Stimulated activated naive CD4-positive, alpha-beta T cell (primary cell): ENCODE data around the gene CDC42EP4.
A peak's percentile ranks its signal among the peaks of the same experiment; 100 is the strongest.
"Not testable (repeated sequence)": the region's sequence is repeated elsewhere in the genome, so short reads cannot be mapped to it uniquely, and the experiment has no call there.

Source experiments
- DNase-seq, 6 experiments: peaks; one replicate each; lab custom pipeline; 2025; lab: John Stamatoyannopoulos, UW

Gene CDC42EP4

GRCh38 chr17:73279704-73280103 is 32.1 kb downstream of the CDC42EP4 start:
- no peak for DNase-seq

DNA sequence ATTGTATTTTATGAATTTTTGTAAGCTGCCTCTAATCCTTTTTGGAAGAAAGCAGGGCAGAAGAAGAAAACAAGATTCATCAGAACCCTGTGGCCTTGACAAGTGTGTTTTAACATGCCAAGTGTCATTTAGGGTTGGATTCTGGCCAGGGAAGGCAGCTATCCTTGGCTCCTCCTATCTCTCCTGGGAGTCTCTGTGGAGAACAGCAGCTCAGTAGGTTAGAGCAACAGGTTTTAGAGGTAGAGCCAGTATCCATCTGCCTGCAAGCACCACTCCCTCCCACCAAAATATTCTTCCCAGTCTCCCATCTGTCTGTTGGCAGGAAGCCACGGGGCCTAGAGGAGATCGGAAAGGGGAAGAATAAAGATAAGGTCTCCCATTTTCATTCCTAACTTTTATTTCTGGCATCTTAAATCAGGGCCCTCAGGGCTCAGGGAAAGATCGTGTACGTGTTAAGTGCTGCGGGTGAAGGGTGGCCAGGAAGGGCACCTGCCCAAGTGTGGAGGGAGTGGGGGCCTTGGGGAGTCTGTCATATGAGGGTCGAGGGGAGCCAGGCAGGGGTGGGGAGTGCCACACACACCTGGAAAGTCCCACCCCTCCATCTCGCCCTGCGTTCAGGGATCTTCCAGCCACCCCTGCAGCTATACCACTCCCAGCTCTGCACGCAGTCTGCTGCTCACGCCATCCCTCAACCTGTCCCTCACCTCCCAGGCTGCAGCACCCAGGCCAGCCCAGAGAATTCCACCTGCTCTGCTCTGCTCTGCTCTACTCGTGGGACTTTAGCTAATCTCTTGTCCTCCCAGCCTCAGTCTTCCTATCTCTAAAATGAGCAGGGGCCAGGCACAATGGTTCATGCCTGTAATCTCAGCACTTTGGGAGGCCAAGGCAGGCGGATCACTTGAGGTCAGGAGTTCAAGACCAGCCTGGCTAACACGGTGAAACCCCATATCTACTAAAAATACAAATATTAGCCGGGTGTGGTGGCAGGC is 33.0 kb downstream of the CDC42EP4 start:
- no peak for DNase-seq

GRCh38 chr17:73278049-73278464 is 33.7 kb downstream of the CDC42EP4 start:
- DNase-seq: no peak

DNA sequence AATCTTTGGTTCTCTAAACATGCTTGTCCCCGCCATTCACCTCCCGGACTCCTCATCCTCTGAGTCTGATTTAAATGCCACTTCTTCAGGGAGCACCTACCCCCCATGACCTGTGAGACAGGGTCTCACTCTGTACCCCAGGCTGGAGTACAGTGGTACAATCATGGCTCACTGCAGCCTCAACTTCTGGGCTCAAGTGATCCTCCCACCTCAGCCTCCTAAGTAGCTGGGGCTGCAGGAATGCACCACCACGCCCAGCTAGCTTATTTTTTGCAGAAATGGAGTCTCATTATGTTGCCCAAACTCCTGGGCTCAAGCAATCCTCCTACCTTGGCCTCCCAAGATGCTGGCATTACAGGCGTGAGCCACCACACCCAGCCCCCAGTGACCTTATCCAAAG is 37.3 kb downstream of the CDC42EP4 start:
- DNase-seq: no peak

DNA sequence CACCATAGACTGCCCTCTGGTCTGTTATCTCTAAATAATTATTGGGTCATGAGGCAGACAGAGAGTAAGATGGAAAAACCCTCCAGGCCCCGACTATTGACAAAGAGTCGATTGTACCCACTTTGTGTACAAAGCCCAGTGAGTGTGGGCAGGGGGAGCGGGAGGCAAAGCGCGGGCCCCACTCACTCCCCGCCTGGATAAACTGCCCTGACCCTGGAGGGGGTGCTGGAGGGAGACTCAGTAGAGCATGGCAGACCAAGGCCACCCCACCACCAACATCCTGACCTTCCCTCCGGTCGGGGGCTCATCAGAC is 38.9 kb downstream of the CDC42EP4 start:
- no peak for DNase-seq

DNA sequence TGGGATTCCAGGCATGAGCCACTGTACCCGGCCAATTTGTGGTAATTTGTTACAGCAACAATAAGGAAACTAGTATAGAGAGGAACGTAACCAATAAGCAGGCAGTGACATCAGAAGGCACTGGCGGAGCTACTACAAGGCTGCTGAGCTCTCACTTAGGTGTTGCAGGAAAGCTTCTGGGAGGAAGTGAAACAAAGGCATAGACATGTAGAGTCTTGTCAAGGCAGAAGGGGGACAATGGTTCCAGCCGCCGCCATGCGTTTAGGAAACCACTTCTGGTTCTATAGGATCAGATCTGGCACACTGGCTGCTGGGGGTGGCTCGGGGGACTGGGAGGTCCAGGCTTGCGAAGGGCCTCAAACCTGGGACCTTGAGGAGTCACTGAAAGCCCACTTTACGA is 40.7 kb downstream of the CDC42EP4 start:
- no peak for DNase-seq

DNA sequence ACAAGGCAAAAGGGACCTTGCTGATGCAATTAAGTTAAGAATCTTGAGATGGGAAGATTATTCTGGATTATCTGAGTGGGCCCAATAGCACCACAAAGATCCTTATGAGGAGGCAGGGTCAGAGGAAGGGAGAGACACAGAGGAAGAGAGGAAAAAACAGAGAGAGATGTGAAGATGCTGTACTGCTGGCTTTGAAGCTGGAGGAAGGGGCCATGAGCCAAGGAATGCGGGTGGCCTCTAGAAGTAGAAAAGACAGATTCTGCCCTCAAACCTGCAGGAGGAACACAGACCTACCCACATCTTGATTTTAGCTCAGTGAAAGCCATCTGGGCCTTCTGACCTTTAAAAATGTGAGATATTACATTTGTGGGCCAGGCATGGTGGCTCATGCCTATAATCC is 42.0 kb downstream of the CDC42EP4 start:
- DNase-seq: no peak

DNA sequence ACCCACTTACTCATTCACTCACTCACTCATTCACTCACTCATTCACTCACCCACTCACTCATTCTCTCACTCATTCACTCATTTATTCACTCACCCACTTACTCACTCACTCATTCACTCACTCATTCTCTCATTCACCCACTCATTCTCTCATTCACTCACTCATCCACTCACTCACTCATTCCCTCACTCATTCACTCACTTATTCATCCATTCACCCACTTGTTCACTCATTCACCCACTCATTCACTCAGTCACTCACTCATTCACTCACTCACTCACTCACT is 42.5 kb downstream of the CDC42EP4 start:
- DNase-seq: no peak

- no peak for DNase-seq
Measured at GRCh38 chr17:73268582-73269328, 43.0 kb downstream of the CDC42EP4 start.

- no peak for DNase-seq
Measured at GRCh38 chr17:73267648-73268537, 43.9 kb downstream of the CDC42EP4 start.

DNA sequence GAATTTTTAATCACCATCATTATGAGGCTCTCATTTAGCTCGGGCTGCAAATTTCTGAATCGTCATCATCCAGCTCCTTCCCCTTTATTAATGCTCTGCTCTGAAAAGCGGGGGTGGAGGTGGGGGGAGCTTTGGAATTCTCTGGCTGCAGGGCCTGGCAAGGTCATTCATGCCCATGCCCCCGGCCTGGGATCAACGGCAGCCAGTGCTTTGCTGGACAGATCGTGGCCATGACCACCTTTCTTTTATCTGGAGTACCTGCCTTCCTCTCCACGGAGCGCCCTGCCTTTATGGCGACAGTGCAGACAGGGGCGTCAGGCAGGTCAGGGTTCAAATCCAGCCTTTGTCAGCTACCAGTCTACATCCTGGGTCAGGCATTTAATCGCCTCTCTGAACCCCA is 45.0 kb downstream of the CDC42EP4 start:
- no peak for DNase-seq

DNA sequence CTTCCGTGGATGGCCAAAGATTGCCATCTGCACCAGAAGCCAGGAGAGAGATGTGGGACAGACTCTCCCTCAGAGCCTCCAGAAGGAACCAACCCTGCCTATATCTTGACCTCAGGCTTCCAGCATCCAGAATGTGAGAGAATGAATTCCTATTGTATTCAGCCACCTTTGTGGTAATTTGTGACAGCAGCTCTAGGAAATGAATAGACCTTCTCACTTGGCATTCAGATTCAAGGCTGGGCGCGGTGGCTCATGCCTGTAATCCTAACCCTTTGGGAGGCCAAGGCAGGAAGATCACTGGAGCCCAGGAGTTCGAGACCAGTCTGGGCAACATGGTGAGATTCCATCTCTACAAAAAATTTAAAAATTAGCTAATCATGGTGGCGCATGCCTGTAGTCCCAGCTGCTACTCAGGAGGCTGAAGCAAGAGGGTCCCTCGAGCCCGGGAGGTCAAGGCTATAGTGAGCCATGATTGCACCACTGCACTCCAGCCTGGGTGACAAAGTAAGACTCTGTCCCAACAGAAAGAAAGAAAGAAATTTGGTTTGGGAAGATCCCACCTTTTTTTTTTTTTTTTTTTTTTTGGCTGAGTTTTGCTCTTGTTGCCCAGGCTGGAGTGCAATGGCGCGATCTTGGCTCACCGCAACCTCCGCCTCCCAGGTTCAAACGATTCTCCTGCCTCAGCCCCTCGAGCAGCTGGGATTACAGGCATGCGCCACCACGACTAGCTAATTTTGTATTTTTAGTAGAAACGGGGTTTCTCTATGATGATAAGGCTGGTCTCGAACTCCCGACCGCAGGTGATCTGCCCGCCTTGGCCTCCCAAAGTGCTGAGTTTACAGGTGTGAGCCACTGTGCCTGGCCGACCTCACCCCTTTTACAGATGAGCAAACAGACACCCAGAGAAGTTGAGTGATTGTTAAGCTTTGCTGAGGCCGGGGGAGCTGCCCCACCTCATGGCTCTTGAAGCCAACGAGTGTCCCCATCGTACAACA is 45.9 kb downstream of the CDC42EP4 start:
- no peak for DNase-seq

GRCh38 chr17:73264448-73264847 is 47.4 kb downstream of the CDC42EP4 start:
- not testable (repeated sequence) for DNase-seq

DNA sequence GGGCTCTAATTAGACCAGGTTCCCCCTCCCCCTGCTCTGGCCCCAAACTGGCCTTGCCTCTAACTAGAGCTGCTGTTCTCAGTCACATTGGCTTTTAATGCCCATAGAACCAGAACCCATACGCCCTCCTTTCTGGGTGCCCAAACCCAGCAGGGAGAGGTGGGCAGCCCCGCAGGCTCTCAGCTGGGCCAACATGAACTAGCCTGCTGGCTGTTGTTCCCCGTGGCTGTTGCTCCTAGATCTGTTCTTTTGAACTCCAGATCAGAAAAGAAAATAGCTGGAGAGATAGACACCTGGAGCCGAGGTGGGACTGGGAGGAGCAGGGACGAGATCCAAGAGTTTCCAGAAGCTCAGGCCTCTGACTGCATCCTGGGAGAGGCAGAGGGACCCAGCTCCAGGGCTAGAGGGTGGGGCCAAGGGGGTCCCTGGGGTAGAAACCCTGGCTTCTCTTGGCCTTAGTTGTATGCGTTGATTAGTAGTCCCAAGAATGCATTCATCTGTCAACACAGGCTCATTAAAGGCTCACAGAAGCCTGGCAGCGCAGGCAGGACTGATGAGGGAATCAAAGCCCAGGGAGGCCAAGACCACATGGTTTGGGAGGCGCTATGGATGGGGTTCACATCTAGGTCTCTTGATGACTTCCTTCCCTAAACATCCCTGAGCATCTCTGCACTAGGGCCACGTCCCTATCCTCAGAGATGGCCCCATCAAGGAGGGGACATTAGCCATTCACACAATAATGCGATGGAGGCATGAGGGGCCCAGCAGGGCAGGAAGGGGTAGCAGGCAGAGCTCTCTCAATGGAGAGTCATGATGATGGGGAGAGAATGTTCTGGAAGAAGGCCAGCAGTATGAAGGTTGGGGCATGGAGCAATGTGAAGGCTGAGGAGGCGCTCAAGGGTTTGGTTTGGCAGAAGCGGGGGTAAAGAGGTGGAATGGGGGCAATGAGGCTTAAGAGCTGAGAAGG is 48.8 kb downstream of the CDC42EP4 start:
- DNase-seq: no peak

DNA sequence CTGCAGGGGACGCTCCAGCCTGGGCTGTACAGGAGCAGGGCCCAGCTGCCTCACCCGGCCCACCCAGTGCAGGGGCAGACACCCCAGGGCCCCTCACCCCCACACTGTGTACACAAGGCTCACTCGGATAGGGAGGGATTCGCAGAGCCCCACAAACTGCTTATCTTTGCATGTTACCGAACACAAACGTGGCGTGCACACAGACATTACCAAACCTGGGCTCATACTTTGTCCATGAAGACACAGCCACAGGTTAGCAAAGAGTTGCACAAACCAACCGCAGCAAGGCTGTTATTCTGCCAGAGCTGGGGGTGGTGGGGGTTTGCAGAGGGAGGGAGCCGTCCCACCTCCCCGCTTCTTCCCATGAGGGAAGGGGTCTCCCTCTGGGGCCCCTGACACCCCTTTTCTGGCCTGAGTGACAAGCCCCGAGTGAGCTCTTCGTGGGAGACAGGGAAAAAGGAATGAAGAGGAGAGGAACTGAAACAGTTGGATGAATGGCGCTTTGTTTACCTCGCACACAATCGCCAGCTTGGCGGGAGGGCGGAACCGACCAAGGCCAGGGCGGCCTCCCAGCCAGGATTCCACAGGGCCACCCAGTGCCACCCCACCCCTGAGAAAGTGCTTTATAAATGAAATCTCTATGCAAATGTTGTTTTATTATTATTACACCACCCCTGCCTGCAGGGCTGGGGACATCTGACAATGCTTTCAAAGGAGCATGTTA is 49.7 kb downstream of the CDC42EP4 start:
- no peak for DNase-seq

DNA sequence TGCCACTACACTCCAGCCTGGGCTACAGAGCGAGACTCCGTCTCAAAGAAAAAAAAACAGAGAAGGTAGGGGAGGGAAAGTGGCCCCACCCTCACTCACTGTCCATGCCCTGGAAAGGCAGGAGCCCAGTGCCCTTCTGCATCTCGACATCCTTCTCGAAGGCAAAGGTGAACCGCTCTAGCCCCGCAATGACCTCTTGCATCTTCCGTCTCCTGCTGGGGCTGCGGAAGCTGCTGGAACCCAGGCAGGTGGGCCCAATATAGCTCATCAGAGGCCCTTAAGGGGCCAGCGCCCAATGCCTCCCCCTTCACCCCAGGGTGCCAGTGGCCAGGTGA is 50.2 kb downstream of the CDC42EP4 start, which contains the start of gene CPSF4L:
TSS of gene CPSF4L (minus strand) at position 264 of the 335 bp plus-strand sequence. CDS start at position 202, 62 bp downstream.
- DNase-seq: no peak

DNA sequence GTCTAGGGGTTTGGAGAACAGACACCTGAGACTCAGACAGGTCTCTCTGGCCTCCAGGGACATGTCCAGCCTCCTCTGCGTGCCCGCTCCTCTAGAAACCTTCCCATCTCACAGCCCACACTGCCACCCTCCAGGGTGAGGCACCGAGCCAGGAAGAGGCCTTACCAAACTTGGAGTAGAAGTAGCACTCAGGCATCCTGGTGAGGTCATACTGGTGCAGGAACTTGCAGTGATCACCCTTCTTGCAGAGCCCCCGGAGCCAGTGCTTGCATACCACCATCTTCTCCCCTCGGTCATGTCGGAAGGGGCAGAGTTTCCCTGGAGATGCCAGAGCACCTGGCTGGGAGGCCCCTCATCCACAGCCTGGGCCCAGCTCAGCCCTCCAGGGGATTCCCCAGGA is 54.3 kb downstream of the CDC42EP4 start:
- DNase-seq: no peak

GRCh38 chr17:73256220-73256619 is 55.6 kb downstream of the CDC42EP4 start:
- no peak for DNase-seq

DNA sequence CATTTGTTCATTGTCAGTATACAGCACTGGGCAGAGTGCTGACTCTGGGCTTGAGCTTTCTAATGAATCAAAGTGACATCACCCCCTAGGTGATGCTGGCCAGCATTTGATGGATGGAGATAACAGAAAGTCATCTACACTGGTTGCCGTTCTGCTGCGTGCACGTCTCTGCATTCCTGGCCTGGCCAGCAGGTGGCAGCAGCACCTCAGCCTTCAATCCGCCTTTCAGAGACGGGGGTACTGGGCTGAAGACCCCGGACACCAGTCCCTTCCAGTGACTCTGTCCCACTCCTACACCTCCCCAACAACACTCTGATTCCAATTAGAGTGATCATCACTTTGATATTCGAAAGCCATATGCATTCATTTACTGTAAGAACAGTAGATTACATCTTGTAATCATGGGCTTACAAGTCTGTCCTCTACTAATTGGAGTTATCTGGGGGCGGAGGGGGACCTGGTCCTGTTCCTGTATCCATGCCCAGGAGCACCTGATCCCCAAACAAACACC is 56.1 kb downstream of the CDC42EP4 start:
- DNase-seq: peak; percentile 4 to 65 (median 36)
